A549 treated with DMSO at 1 μM for 4 hours (cell line): ENCODE measurements around the gene TAS2R30. TPM values are rescaled to one million over a fixed set of nuclear protein-coding genes. Genes with fewer than 3 reads are reported as not detected.

Source experiments
- total RNA-seq: library from RNA; stranded (reverse); fragments of 200-300 nt; extraction: Qiagen RNA extraction; gene quantifications from 5 replicates; pipeline ENCODE4 v1.2.3, GENCODE V29; 2022; ENCODE audit warnings: low read depth

The TAS2R30 gene, protein sequence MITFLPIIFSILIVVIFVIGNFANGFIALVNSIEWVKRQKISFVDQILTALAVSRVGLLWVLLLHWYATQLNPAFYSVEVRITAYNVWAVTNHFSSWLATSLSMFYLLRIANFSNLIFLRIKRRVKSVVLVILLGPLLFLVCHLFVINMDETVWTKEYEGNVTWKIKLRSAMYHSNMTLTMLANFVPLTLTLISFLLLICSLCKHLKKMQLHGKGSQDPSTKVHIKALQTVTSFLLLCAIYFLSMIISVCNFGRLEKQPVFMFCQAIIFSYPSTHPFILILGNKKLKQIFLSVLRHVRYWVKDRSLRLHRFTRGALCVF
- total RNA-seq = not detected in 5 replicates

DNA sequence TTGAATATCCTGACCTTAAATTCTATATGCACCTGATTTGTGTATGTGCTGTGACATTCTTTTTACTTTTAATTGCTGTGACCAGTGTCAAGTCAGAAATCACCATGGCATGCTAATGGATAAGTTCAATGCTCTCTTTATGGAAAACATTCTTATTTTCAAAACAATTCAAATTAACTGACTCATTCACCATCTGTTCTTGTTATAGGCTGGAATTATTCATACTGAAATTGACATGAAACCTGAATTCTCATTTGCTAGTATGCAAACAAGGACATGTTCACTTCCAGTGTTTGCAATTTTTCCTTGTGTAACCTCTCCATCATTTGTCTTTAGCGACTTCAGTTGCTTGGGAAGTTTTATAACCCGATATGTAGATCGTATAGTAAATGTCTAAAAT is at the start of gene TAS2R30:
Gene TAS2R30 (minus strand): TSS at position 340 of the 400 bp plus-strand sequence. CDS start 400 bp downstream, outside the sequence.

DNA sequence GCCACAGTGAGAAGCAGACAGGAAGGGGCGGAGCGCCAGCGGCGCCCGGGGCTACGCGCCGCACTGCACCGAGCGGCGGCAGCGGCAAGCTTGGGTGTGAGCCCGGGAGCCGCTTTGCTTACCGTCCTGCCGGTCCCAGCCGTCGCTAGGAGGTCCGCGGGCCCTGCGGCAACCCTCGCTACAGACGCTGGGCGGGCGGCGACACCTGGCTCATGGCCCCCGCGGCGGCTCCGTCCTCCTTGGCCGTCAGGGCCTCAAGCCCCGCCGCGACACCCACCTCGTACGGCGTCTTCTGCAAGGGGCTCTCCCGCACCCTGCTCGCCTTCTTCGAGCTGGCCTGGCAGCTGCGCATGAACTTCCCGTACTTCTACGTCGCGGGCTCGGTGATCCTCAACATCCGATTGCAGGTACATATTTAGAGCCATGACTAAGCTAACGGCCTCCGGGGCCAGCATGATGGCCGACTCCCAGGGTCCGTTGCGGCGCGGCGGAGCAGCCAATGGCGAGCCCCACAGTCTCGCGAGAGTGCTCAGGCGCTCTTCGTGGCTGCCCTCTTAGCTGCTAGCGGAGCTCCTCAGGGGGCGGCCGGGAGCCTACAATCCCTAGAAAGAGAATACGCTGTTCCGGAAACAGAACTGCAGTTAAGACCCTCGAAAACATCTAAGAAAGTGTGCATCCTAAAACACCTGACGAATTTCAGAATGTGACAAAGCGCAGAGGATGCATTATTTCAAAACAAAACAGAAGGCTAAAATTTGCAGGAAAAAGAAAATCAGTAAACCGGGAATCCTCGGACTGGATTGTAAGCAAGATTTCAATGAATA is 36.9 kb upstream of the TAS2R30 start, which contains the start of gene SMIM10L1:
Gene SMIM10L1 (plus strand): TSS at position 50 of the 824 bp plus-strand sequence. CDS start 163 bp downstream, at position 213.

DNA sequence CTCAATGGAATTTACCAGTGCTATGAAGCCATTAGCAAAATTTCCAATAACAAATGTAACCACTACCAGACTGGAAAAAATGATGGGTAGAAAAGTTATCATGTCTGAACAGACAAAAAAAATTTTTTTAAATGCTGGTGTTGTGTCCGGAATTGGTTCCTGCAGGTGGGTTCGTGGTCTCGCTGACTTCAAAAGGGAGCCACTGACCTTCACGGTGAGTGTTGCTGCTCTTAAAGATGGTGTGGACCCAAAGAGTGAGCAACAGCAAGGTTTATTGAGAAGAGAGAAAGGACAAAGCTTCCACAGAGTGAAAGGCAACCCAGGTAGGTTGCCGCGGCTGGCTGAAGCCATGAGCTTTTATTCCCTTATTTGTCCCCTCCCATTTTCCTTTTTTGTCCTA is 42.3 kb downstream of the TAS2R30 start, which contains the start of gene TAS2R43:
Gene TAS2R43 (minus strand): TSS at position 186 of the 400 bp plus-strand sequence. CDS start 84 bp downstream, at position 102.

Other genes with a start within 250 kb of the TAS2R30 start
- gene TAS2R13, start 225.1 kb downstream of the TAS2R30 start, total RNA-seq = not detected in 5 replicates
- gene PRH2, start 205.4 kb downstream of the TAS2R30 start, total RNA-seq = 0.37 TPM in 1 of 5 replicates, not detected in the others
- 0.27 to 0.94 TPM (median 0.63 TPM) in 5 replicates for gene TAS2R14, start 195.4 kb downstream of the TAS2R30 start, total RNA-seq
- 0.09 TPM in 1 of 5 replicates, not detected in the others for gene TAS2R50, start 147.7 kb downstream of the TAS2R30 start, total RNA-seq
- gene TAS2R20, start 136.3 kb downstream of the TAS2R30 start, total RNA-seq = 0.10 to 0.12 TPM (median 0.11 TPM) in 3 of 5 replicates, not detected in the others
- 0.09 to 0.25 TPM in 2 of 5 replicates, not detected in the others for gene TAS2R19, start 112.0 kb downstream of the TAS2R30 start, total RNA-seq
- 0.09 to 0.22 TPM (median 0.16 TPM) in 4 of 5 replicates, not detected in the other for gene TAS2R31, start 103.2 kb downstream of the TAS2R30 start, total RNA-seq
- gene TAS2R46, start 72.3 kb downstream of the TAS2R30 start, total RNA-seq = 0.11 TPM in 1 of 5 replicates, not detected in the others
- gene TAS2R43, start 42.3 kb downstream of the TAS2R30 start, total RNA-seq = not detected in 5 replicates
- gene SMIM10L1, start 36.5 kb upstream of the TAS2R30 start, total RNA-seq = 8.2 to 9.2 TPM (median 8.8 TPM) in 5 replicates
- gene TAS2R42, start 52.3 kb upstream of the TAS2R30 start, total RNA-seq = not detected in 5 replicates
- gene PRB3, start 135.1 kb upstream of the TAS2R30 start, total RNA-seq = not detected in 5 replicates
- gene PRB4, start 175.8 kb upstream of the TAS2R30 start, total RNA-seq = not detected in 5 replicates